Stimulated activated CD4-positive, alpha-beta T cell treated with anti-CD3 and anti-CD28 coated beads, Interleukin-2, amount 100 ng/mL, for 48 hours (primary cell): Measurements from ENCODE around the gene PRMT9.

Experiments
- DNase-seq, 2 donors: peaks; one replicate each; pipeline ENCODE4 v3.0.0-alpha.2; 2020

PRMT9 gene

GRCh38 chr4:147683717-147684700, at the start of gene PRMT9:
TSS of gene PRMT9 (minus strand) at chr4:147684163. CDS start at chr4:147683987, 176 bp downstream.
- DNase-seq = peak; percentile 85 to 87

GRCh38 chr4:147732518-147733235, 48.7 kb upstream of the PRMT9 start:
- peak in 1 of 2 donors; percentile 16 for DNase-seq

- DNase-seq = peak; percentile 47 to 51
These were observed 47.9 kb upstream of the PRMT9 start, which contains the start of gene ARHGAP10 for GRCh38 chr4:147731580-147732517. TSS of gene ARHGAP10 (plus strand) at chr4:147732088. CDS start at chr4:147732302, 214 bp downstream.

GRCh38 chr4:147730333-147730732, 46.4 kb upstream of the PRMT9 start:
- DNase-seq = no peak

GRCh38 chr4:147727476-147728028, 43.6 kb upstream of the PRMT9 start:
- no peak for DNase-seq

GRCh38 chr4:147725673-147726072, 41.7 kb upstream of the PRMT9 start:
- no peak for DNase-seq

GRCh38 chr4:147724468-147725201, 40.7 kb upstream of the PRMT9 start:
- DNase-seq = no peak

GRCh38 chr4:147723326-147723725, 39.4 kb upstream of the PRMT9 start:
- DNase-seq = no peak

GRCh38 chr4:147717878-147718277, 33.9 kb upstream of the PRMT9 start:
- DNase-seq = no peak

GRCh38 chr4:147714575-147715401, 30.8 kb upstream of the PRMT9 start:
- no peak for DNase-seq

- no peak for DNase-seq
These were observed 26.0 kb upstream of the PRMT9 start for GRCh38 chr4:147709999-147710398.

GRCh38 chr4:147707892-147708672, 24.1 kb upstream of the PRMT9 start:
- DNase-seq = peak; percentile 31 to 44

GRCh38 chr4:147704846-147705245, 20.9 kb upstream of the PRMT9 start:
- no peak for DNase-seq

GRCh38 chr4:147696866-147697265, 12.9 kb upstream of the PRMT9 start:
- no peak for DNase-seq

- no peak for DNase-seq
These were observed 9.3 kb upstream of the PRMT9 start for GRCh38 chr4:147693218-147693617.

- no peak for DNase-seq
These were observed 7.9 kb upstream of the PRMT9 start for GRCh38 chr4:147691820-147692219.

GRCh38 chr4:147689067-147689466, 5.1 kb upstream of the PRMT9 start:
- DNase-seq = no peak

- DNase-seq = no peak
These were observed 773 bp downstream of the PRMT9 start for GRCh38 chr4:147683188-147683591.

GRCh38 chr4:147682755-147683154, 1.2 kb downstream of the PRMT9 start:
- no peak for DNase-seq
